Transverse colon (tissue), 4 donors: ENCODE measurements around the gene PTPRR.

Experiments
- CTCF ChIP-seq, 5 experiments: fragments of 200-600 bp in 3 of 5; fragments of 450-650 bp in 2 of 5; sonication (generic) in 3 of 5; IDR thresholded peaks; 1 replicate in 2 of 5; 2 replicates in 3 of 5; pipeline ENCODE4 v1.5.1; 2016 to 2017; ENCODE audit warnings: antibody characterized with exemption in 5 of 5, inconsistent platforms in 3 of 5, mild to moderate bottlenecking in 2 of 5, moderate library complexity in 1 of 5
- POLR2A ChIP-seq: fragments of 450-650 bp; IDR thresholded peaks from one replicate; pipeline ENCODE4 v1.6.1; 2016; ENCODE audit warnings: antibody characterized with exemption, mild to moderate bottlenecking, moderate library complexity
- POLR2AphosphoS5 ChIP-seq, 3 donors: sonication (generic); formaldehyde crosslinking; IDR thresholded peaks; one replicate each; pipeline ENCODE4 v1.6.1; 2016; ENCODE audit warnings: antibody characterized with exemption in 3 of 3

DNA sequence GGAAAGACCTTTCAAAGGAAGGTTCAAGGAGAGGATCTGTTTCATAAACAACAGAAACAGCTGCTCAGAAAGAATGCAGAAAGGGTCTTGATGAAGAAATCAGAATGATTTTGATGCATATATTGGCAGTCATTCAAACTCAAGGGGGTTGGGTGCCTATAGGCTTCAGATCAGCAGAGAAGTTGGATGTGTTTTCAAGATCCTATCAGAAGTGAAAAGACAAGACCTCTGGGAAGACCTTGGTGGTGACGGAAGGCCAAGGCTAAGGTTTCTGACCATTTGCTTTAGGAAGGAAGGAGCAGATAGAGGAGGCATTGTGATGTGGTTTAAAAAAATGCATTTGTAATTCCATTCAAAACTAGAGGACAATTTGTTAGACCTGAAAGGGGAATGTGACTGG, 268.1 kb downstream of the PTPRR start:
- no peak for TF ChIP-seq CTCF (IDR thresholded peaks at IDR 0.05)
- no peak for TF ChIP-seq POLR2AphosphoS5 (IDR thresholded peaks at IDR 0.05)
- no peak for TF ChIP-seq POLR2A
